ENCODE measurements around the gene TMEM63A.
"Not testable (repeated sequence)": the region's sequence is repeated elsewhere in the genome, so short reads cannot be mapped to it uniquely, and the experiment has no call there.

GRCh38 chr1:225810579-225811538 lies 71.3 kb downstream of the TMEM63A start:
- TF ChIP-seq POLR2A (IDR thresholded peaks at IDR 0.05; ENCODE audit: low read depth, low read length); MAX (IDR thresholded peaks at IDR 0.05; ENCODE audit: insufficient read depth, insufficient read length); CTCF (IDR thresholded peaks at IDR 0.05; ENCODE audit: extremely low read depth in 1 of 2, insufficient read depth in 1 of 2, low read depth in 1 of 2, low read length in 2 of 2); POLR2AphosphoS5 (IDR thresholded peaks at IDR 0.05; ENCODE audit: insufficient read depth, low read depth, low read length); EZH2 (IDR thresholded peaks at IDR 0.05; ENCODE audit: borderline replicate concordance, low read depth, low read length, severe bottlenecking); FOS (IDR thresholded peaks at IDR 0.05; ENCODE audit: borderline replicate concordance, insufficient read depth, low read length); MYC (IDR thresholded peaks at IDR 0.05; ENCODE audit: low read depth, low read length); JUN (IDR thresholded peaks at IDR 0.05; ENCODE audit: borderline replicate concordance, insufficient read depth, insufficient read length, low read depth); GATA2 (IDR thresholded peaks at IDR 0.05; ENCODE audit: insufficient read depth, insufficient read length, low read depth, low read length): not testable (repeated sequence)

All from endothelial cell of umbilical vein (primary cell).